ENCODE data around the gene CTSL.

Gene CTSL

DNA sequence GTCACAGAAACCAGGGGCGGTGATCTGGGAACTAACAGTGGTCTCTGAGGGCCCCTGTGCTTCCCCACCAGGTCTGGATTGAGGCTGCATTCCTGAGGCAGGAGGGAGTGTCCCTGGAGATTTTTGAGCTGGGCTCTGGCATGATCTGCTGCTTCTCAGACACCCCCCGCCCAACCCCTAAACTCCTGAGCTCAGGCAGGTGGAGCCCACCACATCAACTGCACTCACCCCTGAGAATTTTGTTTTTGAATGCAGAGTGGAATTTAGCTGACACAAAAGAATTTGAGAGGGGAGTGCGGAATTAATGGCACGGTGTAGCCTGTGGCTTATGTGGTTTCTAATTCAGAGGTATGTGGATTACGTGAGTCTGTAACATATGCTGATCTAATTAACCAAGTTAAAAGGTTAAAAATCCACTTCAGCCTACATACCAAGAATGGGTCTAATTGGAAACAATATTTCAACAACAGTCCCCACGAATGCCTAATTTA lies 23.9 kb upstream of the CTSL start:
- no peak for FAIRE-seq

DNA sequence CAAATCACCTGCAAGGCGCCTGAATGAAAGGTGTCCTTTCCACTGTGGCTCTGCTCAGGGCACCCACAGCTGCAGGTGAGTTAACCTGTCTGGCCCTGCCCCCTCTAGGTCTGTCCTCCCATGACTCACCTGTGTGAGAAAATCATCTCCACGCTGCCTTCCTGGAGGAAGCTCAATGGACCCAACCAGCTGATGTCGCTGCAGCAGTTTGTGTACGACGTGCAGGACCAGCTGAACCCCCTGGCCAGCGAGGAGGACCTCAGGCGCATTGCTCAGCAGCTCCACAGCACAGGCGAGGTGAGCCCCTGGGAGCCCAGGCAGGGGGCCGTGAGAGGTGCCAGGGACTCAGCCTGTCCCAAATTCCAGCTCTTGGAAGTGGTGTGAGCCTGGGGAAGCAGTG lies 23.0 kb upstream of the CTSL start:
- FAIRE-seq: no peak

DNA sequence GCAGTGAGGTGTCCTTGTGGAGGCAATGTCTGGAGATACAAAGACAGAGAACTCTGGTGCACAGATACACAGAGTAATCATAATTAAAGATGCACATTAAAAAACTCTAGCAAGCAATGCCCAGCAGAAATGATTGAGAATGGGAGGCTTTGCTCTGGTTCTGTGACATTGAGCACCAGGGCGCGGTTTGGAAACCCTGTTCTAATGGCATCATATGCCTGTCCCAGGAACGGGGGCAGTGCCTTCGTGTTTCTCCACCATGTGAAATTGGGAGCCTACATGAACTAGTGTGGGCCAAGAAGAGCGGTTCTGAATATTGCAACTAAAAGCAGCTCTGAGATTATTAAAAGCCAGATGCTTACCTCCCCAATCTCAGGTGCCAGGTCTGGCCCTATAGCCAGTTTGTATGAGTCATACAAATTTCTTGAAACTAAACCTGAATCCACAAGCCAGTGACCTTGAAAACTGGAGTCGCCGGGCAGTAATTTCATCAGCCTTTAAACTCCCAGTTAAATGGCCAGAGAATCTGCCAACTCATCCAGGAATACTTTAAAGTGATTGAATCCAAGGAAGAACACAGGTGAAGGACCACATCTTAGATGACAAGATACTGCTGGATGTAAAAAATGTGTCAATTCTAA lies 22.2 kb upstream of the CTSL start:
- no peak for FAIRE-seq

DNA sequence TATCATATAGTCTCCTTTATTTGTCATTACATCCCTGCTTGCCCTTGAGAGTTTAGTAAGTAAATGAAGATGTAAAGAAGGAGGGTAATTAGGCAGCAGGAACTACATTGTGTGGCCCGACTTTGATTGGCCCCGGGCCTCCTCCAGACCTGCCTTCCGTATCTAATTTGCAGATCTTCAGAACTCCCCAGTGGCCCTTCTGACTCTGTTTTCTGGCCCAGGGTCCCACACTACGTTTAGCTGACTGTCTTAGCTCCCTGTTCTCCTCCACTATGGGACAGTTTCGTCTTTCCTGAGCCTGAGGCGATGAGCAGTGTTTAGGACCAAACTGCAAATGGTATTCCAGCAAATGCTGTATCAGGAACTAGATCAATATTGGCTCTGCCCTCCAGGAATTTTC lies 21.6 kb upstream of the CTSL start:
- FAIRE-seq: no peak

DNA sequence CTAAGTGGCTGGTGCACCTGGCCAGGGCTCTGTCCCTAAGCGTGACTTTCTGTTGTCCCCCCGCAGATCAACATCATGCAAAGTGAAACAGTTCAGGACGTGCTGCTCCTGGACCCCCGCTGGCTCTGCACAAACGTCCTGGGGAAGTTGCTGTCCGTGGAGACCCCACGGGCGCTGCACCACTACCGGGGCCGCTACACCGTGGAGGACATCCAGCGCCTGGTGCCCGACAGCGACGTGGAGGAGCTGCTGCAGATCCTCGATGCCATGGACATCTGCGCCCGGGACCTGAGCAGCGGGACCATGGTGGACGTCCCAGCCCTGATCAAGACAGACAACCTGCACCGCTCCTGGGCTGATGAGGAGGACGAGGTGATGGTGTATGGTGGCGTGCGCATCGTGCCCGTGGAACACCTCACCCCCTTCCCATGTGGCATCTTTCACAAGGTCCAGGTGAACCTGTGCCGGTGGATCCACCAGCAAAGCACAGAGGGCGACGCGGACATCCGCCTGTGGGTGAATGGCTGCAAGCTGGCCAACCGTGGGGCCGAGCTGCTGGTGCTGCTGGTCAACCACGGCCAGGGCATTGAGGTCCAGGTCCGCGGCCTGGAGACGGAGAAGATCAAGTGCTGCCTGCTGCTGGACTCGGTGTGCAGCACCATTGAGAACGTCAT lies 19.7 kb upstream of the CTSL start:
- FAIRE-seq: no peak

DNA sequence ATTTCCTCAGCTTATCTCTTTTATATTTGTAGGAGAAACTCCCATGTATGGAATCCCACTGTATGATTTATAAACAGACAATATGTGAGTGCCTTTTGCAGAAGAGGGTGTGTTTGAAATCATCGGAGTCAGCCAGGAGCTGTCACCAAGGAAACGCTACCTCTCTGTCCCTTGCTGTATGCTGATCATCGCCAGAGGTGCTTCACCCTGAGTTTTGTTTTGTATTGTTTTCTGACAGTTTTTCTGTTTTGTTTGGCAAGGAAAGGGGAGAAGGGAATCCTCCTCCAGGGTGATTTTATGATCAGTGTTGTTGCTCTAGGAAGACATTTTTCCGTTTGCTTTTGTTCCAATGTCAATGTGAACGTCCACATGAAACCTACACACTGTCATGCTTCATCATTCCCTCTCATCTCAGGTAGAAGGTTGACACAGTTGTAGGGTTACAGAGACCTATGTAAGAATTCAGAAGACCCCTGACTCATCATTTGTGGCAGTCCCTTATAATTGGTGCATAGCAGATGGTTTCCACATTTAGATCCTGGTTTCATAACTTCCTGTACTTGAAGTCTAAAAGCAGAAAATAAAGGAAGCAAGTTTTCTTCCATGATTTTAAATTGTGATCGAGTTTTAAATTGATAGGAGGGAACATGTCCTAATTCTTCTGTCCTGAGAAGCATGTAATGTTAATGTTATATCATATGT lies 18.0 kb upstream of the CTSL start:
- no peak for FAIRE-seq

DNA sequence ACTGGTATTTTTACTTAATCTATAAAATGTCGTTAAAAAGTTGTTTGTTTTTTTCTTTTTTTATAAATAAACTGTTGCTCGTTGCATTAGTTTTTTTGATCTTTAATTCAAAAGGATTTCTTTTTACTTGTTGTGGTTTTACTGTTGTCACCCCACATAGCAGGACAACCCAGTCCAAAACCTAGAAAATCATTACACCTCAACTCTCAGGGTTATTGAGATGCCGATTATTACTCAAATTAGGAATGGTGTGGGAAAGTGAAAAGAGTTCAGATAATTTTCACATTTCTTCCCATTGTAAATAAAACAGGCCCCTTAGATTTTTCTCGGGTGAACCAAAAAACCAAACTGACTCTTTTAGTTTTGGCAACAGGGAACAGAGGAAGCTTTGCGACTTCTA lies 17.4 kb upstream of the CTSL start:
- no peak for FAIRE-seq

DNA sequence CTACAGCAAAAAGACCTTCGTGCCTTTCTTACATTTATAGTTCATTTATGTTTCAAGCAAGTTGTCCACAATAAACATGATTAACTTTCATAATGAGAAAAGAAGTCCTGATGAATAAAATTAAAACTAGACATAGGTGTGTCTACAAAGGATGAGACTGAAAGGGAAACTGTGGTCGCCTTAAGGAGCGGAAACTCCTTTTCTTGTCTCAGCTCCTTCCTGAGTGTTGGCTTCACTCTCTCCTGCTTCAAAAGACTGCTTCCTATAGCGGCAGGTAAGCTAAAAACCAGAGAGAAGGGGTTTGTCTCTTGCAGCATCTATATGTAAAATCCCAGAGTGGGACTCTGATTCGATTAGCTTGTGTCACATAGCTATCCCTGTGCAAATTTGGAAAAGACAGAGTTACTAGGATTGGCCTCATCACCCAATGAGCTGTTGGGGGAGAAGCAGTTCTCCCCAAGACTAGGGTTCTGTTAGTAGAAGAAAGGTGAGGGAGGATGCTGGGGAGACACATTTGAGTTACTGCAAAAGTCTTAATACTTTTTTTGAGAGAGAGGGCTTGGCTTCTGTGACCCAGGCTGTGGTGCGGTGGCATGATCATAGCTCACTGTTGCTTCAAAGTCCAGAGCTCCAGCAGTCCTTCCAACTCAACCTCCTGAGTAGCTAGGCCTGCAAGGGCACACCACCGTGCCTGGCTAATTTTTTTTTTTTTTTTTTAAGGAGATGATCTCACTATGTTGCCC lies 16.8 kb upstream of the CTSL start:
- FAIRE-seq: no peak

DNA sequence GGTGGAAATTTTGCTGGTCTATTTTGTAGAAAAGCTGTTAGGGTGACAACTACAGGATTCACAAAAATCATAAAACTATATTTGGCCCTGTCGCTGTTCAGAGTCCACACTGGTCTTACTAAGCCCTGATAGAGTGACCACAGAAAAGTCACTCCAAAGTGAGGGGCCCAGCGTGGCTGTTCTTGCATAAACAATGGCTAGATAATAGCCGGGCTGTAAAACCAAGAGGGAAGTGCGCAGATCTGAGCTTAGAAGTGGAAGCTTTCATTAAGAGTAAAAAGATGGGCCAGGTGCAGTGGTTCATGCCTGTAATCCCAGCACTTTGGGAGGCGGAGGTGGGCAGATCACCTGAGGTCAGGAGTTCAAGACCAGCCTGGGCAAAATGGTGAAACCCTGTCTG lies 15.5 kb upstream of the CTSL start:
- FAIRE-seq: no peak

DNA sequence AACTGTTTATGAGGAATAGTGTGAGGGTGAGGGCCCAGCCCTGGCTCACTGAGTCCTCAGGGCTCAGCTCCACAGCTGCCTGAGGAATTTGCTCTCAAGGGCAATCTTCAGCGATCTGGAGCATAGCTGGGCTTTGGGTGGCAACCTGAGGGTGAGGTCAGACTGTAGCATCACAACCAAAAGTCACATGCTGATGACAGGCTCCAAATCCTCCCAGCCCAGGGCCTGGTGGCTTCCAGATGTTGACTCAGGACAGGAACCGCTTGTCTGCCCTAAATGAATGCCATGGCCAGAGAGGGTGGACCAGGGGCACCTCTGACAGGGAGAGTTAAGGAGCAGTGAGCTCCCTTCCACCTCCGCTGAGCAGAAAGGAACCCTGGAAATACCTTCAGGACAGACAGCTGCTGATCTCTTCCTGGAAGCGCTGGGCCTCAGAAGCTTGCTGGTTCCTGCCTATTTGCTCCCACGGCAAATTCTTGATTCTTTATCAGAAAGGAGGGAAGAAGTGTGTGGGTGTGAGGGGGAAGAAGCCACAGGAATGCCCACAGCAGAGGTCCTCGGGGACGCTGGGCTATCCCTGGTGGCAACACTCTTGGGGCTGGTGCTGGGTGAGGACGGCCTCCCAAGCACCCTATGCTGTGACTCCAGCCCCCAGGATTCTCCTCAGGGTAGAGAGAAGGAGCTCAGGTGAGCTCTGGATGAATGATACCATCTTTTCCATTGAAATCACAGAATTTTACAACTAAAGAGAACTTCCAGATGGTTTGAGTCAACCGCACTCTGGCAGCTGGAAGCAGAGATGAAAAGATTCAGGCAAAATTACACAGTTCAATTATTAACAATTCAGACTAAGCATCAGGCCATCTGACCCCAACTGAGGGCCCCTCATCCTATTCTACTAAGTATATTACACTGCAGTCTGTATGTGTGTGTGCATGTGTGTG lies 13.8 kb upstream of the CTSL start:
- no peak for FAIRE-seq

DNA sequence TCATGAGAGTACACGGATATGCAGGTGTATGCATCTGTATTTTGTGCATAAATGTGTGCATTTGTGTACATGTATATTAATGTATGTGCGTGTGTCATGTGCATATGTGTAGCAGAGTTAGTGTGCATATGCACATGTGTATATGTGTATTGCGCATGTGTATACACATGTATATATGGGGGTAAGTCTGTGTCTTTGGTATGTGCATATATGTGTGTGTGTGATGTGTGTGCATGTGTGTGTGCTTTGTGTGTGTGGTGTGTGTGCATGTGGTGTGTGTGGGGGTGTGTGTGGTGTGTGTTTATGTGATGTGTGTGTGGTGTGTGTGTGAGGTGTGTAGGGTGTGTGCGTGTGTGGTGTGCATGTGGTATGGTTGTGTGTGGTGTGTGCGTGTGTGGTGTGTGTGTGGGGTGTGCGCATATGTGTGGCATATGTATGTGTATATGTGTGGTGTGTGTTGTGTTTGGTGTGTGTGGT lies 13.1 kb upstream of the CTSL start:
- FAIRE-seq: no peak

DNA sequence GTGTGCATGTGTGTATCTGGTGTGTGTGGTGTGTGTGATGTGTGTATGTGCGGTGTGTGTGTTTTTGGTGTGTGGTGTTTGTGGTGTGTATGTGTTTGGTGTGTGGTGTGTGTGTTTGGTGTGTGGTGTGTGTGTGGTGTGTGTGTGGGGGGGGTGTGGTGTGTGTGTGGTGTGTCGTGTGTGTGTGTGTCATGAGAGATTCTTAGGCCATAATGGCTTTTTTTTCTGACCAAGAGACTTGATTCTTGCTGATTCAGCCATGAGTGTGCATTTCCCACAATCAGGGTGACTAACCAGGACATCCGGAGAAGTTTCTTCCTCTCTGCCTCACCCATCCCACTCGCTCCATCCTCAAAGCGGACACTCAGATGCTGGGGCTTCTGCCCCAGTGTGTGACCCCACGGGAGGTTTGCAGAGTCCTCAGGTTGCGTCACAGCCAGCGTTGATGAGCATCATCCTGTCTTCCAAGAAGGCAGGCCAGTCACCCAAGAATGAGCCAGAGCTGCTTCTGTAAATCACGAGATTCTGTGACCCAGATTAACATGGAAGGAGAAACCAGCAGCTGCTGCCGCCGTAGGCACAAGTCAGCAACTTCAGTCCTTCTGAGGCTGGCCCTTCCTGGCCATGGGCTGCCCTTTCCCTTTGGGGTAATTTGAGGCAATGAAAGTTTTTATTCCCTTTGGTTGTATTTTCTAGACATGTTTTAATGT lies 12.5 kb upstream of the CTSL start:
- FAIRE-seq: no peak

DNA sequence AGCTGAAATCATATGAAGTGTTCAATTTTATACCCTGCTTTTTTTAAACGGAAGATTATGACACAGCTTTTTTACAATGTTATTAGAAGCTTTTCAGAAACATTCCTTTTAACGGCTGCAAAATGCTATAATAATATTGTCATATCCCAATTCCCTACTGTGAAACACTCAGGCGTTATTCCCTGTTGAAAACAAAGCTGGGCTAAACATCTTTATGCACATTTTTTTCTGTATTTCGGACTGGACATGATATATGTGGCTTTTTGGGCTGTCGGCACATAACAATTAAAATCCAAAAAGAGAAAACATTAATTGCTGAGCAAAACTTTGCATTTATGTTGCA lies 12.0 kb upstream of the CTSL start:
- no peak for FAIRE-seq

DNA sequence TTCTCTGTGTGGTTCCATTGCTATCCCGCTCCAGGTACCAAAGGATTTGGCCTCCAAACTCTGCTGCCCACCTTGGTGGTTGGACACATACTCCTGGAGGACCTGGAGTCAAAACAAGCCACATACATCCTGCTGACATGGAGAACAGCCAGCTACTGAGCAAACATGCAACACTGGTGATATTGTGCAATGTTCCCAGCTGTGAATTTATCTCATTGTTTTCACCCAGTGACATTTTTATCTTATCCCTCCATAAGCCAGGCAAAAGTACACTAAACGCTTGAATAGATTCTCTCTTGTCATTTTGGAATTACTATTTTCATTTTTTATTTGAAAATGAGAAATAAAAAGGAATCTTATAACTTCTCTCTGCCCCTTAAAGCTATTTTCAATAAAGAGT lies 11.1 kb upstream of the CTSL start:
- no peak for FAIRE-seq

DNA sequence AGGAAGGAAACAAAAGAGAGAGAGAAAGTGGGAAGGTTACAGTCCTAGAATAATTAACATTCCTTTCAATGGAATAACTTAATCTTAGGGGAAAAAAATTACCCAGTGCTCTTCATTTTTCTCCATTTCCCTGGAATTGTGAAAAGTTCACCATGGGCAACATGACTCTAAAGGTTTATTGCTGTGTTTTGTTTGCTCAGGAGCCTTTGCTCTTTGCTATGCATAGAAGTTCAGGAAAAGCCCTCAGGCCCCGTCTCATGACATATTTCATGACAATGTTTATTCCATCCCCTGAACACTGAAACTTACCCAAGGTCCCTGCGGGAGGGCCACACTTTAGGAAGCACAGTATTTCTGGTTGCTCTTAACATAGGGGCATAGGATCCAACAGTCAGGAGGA lies 9.8 kb upstream of the CTSL start:
- FAIRE-seq: no peak

DNA sequence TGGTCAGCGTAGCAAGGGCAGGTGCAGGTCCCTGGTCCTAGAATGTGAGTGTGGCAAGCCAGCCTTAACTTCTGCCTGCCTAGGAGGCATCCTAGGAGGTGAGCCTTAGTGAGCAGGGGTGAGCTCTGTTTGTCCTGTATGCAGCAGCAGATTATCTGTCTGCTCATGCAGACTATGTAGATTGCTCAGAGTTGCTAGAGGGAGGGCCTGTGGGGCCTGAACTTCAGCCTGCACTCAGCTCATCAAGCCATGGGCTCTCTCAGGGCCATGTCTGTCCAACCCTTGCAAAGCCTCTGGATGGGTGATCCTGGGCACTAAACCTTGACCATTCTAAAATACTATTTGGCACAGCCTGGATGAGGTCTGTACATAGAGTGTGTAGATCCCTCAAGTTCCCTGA lies 8.5 kb upstream of the CTSL start:
- no peak for FAIRE-seq

DNA sequence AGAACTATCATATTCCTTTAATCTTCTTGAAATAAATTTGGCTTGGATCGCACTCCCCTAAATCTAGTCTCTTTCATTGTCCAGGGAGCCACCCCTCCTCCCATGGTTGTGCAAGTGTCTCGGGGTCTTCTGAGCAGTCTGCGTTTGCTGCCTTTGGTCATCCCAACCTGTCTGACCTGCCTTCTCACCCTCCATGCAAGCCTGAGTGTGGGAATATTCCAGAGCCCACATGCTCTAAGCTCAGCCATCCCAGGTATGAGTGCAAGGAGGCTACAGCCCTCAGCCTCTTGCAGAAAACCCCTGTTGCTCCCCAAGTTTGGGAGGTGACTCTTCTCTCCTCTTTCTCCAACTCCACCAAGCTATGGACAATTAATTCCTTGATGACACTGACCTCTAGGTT lies 7.7 kb upstream of the CTSL start:
- FAIRE-seq: no peak

DNA sequence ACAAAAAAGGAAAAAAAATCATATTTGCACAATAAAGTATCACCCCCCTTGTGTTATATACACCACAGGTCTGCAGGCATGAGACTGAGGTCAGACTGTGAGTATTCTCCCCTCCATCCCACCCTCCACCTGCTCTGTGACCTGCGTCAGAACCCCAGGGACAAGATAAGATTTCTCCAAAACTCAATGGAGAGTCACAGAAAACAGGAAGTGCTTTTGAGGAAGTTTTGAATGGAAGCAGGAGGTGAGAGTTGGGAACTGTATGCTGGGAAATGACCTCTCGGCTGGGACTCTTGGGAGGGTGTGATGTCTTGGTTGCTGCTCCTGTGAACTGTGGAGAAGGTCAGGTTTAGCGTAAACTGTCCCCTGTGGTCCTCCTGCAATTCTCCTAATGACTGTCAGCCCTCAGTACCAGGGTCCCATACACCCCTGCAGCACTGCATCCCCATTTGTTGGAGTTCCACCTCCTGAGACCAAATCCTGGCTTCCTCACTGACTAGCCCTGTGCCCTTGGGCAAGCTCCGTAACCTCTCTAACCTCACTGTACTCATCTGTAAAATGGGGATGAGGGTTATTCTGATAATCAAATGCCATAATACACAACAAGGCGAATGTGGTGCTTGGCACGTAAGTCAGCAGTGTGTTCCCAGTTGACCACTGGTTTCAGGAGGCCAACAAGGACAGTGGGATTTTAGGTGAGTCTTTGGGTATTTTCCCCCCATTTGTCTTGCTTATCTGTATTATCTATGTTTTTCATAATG lies 6.9 kb upstream of the CTSL start:
- FAIRE-seq: no peak

DNA sequence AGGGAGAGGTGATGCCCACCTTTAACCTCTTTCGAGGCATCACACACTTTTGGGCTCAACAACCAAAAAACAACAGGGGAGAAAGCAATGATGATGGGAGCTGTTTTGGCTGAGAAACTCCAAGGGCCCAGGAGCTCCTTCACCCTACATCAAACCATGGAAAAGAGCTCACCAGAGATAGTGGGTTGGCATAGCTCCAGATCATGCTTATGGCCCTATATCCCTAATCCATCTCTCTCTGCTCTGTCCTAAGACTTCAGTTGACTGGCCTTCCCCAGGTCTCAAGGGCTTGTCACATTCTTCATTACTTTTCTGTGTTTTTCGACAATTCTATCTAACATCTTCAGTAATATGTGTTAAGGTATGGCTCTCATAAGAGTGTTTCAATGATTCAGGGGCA lies 5.7 kb upstream of the CTSL start:
- FAIRE-seq: no peak

DNA sequence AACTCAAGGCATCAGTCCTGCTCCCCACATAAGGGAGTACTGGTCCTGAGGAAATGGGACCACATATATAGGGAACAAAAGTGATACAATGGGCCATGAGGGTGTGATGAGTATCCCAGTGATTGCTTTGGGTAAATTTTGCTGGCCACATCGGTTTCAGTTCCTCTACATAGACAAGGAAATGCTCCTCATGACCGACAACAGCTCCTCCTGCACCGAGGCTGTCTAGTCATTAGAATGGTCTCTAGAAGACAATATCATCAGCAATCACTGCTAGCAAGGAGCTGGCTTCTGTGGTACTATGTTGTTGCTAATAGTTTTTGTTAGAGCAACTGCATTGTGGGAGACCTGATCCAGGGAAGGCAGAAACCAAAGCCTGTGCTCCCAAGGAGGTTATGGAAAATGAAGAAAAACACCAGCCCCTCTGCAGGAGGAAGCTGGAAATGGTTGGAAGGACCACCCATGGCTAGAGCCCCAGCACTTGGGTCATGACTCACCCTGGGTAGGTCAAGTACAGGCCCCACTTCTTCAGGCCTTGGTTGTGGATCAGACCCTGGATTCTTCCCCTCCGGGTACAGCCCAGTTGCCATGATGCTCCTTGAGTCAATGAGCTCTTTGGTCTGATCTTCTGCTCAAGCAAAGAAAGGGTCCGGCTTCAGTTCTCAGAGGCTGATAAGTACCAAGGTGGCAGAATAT lies 3.4 kb upstream of the CTSL start:
- FAIRE-seq: no peak
